H4 (cell line): ENCODE measurements around the gene GRID1. TPM values are rescaled to one million over a fixed set of nuclear protein-coding genes. Genes with fewer than 3 reads are reported as not detected.

ENCODE experiments used
- DNase-seq: peaks from one replicate; pipeline ENCODE4 v3.0.0-alpha.2; 2015; ENCODE audit warnings: low spot score
- total RNA-seq: library from RNA; depleted of rRNA; stranded (reverse); fragments of >200 nt; shearing (Covaris generic); gene quantifications from 2 replicates; pipeline ENCODE4 v1.2.3, GENCODE V29; 2014; rRNA removed

The GRID1 gene
- 1.7 and 2.4 TPM in 2 replicates for total RNA-seq

DNA sequence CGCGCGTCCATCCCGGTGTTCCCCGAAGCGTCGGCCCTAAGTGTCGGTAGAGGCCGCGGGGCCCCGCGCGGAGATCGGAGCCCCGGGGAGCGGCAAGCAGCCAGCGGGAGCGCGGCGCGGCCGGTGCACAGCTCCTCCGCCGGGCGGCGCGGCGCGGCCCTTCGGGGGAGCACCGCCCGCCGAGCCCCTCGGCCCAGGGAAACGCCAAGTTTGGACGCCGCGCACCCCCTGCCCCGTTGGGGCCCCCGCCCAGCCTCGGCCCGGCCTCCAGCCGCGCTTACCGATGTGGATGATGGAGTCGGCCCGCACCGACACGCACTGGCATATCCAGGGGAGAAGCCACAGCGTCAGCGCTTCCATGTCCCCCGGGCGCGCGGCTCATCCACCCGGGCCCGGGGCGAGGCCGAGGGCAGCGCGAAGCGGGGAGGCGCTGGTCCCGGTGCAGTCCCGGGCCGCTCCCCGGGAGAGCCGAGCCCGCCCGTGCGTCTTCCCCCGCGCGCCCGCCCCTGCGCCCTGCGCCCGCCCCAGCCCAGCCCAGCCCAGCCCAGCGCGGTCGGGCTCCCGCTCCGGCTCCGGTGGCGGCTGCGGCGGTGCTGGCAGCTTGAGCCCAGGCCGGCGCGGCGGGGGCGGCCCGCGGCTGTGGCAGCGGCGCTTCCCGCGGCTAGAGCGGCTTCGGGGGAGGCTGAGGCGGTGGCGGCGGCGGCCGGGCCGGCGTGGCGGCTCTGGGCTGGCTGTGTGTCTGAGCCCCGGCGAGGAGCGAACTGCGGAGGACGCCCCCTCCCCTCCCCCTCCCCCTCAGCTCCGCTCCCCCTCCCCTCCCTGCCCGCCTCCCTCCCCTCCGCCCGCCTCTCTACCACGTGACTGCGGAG, at the start of gene GRID1:
Gene GRID1 (minus strand): TSS at position 763 of the 869 bp plus-strand sequence.
- no peak for DNase-seq

DNA sequence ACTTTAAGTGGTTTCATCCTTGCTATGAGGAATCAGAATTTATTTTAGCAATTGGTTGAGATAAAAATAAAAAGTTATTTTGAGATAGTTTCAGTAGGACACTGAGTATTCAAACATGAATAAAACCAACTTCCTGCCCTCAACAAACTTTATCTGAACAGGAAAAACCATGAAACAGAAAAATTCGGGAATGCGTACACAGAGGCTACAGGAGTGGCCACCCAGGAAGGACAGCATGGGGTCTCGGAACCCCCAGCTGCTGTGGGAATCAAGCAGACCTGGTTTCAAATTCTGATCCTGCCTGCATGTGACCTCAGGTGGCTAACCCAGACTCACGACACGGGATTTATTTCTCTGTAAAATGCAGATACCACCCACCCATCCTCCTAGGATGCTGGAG, 49.0 kb upstream of the GRID1 start:
- no peak for DNase-seq

DNA sequence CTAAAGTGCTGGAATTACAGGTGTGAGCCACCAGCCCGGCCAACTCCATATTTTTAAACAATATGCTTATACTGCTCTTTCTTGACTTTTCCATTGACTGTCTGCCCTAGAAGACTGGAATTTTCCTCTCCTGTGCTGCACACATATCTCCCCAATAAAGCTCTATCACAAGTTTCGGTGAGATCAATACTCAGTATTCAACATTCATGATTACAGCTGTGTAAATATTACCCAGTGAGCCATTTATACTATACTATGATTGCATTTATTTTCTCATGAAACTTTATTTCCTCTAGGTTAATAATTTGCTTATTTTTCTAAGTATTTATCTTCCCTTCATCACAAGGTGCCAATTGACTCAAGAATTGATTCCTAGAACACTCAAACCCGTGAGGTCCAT, 48.5 kb upstream of the GRID1 start:
- DNase-seq, result no peak

DNA sequence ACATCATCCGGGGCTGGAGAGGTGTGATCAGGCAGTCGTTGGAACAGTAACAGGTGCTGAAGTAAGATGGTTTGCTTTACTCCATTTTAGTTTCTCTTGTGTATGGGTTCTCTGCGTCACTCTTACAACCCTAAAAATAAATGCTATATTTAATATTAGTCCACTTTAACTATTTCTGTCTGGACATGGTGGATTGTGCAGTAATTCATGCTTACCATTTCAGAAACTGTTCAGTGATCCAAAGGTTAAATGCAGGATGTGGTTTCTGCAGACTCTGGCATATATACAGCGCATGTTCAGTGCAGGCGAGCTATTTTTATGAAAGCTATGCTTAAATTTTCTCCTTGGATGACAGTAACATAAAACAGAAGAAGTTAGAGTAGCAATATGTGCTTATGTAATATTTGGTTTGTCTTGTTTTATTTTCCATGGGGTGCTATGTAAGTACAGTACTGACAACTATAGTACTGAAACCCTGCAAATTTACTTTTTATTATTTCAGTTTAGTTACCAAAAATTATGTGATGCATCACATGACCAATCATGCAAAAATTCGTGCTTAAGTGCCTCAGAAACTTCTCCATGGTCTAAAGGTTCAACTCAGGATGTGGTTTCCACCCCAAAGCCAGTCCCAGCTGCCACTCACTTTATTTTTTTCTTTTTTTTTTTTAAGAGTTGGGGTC, 46.6 kb upstream of the GRID1 start:
- no peak for DNase-seq

DNA sequence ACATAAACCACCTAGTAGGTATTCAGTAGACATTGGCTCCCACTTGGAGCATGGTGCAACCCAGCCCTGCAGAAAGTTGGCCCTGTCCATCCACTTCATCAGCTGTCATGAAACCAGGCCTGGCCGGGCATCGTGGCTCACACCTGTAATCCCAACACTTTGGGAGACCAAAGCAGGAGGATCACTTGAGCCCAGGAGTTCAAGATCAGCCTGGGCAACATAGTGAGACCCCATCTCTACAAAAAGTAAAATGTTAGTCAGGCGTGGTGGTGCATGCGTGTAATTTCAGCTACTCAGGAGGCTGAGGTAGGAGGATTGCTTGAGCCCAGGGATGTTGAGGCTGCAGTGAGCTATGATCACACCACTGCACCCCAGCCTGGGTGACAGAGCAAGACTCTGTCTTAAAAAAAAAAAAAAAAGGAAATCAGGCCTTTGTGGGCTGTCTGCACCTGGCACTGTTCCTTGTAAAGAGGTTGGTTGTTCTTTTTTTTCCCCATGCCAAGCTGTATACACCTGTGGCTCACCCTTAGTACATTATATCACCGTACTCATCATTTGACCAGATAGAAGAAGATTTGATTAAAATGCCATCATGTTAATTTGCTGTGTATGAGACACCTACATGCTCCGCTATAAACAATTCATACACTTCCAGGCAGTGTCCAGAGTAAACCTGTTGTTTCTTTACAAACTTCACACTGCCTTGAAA, 45.4 kb upstream of the GRID1 start:
- no peak for DNase-seq

DNA sequence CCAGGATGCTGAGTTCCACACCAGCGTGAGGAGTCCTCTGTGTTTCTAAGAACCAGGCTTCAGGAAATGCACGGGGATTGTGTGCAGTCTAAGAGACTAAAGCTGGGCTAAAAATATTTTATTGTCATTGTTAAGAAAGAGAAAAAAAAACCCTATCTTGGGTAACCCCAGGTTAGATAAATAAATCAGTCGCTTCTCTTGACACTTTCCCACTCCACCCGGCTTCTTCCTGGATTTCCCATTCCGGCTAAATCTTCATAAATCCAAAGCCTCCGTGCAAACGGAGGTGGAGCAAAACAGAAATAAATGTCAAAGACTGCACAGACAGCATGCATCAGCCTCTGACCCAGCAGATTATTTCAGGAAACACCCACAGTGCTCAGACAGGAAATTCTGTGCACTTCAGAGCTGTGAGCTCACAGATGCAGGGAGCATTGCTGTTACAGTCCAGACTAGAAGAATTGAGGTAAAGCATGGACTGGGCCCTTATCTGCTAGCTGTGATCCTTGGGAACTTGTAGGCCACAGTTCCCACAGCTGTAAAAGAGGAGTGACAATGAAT, 44.8 kb upstream of the GRID1 start:
- no peak for DNase-seq

DNA sequence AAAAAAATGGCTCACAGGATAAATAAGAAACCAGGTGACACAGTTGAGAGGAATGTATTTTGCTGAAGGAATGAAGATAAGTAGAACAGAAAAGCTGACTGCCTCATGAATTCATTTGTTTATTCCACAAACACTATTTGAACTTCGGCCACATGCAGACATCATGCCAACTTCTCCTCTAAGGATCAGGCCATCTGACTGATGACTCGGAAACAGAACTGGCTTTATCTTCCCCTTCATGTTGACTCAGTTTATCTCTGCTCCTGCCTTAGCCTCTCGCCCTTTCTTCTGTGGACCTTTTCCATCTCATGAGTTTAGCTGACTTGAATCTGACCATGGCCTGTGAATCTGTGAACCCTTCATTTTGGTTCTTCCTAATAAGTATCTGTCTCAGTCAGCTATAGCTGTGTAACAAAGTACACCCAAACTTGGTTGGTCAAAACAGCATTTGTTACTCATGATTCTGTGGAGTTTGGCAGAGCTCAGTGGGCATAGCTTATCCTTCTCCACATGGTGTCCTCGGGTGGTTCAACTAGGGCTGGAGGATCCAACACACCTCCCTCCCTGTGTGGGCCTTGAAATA, 44.0 kb upstream of the GRID1 start:
- no peak for DNase-seq

DNA sequence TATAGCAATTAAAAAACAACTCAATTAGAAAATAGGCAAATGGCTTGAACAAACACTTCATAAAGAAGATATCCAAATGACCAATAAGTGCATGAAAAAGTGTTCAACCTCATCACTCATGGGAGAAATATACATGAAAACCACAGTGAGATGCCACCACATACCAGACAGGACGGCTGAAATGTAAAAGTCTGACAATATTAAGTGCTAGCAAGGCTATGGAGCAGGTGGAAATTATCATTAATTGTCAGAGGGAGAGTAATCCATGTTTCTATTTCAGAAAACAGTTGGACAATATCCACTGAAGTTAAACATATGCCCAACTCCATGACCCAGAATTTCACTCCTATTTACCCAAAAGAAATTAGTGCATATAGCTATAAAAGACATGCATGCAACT, 42.6 kb upstream of the GRID1 start:
- DNase-seq, result no peak

DNA sequence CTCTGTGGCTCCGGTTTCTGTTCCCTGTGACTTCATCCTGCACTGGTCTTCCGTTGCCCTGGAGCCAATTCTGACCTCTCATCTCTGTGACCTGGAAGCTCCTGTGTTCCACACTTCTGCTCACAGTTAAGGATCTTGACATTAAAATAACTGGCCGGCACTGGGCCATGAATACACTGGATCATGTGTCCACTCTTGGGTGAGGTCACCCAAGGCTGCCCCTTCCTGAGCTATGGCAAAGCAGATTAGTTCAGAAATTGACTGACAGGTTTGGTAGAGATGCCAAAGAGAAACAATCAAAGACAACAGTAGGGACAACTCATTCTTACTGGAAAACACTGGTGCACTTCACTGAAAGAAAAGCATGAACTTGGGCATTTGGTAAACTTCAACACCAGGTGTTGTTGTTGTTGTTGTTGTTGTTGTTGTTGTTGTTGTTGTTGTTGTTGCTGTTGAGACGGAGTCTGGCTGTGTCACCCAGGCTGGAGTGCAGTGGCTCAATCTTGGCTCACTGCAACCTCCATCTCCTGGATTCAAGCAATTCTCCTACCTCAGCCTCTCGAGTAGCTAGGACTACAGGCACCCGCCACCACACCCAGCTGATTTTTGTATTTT, 36.7 kb upstream of the GRID1 start:
- no peak for DNase-seq

DNA sequence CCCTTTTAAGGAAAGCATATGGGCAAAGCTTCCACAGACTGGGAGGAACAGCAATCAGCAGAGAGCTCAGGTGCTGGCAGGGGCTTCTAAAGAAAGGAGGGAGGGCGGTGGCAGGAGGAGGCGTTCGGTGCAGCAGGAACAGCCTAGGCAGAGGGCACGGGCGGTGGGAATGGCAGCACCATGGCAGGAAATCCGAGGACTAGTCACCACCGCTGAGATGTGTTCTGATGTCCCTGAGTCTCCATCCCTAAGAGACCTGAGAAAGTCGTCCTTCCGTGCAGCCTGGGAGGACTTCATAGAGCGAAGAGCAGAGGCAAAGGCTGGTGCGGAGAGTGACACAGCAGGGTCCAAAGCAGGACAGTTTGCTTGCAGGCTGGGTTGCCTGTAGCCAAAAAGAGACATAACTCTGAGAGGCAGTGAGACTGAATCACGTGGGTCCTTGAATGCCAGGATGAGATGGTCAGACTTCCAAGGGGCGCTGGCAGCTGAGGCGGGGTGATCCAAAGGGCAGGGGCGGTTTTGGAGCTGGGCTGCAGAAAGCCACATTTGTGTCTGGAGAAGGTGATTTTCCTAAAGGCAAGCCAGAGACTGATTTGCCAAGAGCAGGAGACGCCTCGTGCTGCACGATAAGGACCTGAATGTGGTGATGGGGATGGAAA, 35.8 kb upstream of the GRID1 start:
- DNase-seq, result no peak

DNA sequence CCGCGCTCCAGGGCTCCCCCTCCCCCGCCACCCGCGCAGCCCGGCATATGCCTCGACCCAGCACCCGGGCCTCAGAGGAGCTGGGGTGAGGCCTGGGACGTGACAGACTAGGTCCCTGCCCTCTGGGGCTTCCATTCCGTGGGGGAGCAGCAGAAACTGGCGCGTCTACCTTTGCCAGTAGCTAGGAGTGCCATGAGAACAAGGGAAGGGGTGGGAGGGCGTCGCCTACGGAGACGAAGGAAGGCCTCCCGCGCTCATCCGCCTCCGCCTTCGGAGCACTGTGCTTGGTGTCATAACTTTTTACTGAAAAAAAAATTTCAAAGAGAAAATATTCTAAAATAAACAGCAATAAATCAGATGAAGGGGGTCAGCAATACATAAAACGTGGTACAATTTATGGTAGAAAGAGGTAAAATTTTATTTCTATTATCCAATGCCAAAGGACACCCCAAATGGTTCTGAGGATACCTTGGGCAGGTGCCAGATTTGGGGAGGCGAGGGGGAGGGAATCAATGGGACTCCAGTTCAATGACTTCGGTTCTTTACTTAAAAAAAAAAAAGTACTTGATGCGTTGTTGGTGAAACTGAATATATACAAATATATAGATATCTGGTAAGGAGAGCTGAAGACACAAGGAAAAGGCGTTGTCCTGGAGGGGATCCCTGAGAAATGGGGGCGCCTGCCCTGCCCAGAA, 35.1 kb upstream of the GRID1 start:
- DNase-seq, result no peak

DNA sequence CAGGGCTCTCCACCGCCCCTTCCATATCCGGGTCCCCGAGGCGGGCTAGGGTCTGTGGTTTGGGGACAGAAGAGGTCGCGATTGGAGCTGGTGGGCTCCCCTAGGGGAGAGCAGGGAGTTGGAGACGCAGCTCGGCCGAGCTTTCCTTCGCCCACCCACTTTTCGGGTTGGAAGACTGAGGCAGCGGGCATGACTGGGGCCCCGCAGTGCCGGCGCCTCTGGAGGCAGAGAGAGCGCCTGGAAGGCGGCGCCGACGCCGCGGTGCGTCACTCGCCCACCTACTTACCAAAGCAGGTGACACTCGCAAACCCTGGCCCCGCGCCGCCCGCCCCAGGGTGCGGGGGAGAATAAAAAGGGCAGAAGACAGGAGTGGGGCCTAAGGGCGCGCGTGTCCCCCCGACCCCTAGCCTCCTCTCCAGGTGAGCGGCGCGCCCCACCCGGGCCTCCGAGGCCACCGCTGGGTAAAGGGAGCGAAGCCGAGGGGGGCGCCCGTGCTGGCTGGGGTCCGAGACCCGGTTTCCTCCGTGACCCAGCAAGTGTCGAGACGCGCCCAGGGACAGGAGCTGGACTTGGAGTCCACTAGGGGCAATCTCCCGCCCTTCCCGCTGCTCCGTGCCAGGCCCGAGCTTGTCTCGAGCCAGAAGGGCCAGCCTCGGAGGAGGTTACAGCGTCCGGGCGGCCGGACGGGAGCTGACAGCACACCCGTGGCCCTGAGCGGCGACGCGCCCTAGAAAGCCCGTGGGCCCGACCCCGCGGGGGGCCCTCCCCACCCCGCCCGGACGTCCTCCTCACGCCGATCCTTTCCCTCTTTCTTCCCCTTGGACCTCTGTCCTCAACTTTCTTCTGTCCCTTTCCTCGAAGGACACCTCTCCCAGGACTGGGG, 34.4 kb upstream of the GRID1 start:
- no peak for DNase-seq

DNA sequence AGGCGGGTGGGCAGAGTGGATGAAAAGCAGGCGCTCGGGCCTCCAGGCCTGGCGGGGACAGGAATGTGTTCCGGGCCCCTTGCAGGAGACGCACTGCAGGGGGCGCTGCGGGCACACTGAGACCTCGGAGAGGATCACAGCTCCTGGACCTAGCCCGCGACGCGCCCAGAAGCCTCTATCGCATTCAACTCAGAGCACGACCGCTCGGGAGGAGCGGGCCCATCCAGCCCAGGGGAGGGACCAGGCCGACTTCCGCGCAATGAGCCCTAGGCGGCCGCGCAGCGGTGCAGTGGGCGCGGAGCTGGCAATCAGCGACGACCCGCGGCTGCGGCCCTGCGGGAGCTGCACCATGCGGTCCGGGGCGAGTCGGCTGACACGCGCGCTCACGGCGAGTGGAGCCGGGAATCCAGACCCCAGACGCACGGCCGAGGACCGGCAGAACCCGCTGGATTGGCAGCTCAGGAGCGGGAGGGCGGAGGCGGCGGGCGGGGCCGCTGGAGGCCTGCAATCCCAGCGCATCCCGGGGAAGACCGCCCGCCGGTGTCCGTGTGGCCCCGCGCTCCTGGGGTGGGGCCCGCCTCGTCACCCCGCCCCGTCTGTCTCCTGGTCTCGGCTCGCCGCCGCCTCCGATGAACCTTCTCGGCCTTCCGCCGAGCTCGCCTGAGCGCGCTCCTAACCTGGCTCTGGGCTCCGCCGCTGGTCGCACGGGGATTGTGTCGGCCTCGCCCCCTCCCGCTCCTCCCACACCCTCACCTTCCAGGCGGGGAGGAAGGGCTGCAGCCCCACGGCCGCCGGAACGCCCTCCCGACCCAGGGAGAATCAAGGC, 33.5 kb upstream of the GRID1 start:
- peak; percentile 94 for DNase-seq

DNA sequence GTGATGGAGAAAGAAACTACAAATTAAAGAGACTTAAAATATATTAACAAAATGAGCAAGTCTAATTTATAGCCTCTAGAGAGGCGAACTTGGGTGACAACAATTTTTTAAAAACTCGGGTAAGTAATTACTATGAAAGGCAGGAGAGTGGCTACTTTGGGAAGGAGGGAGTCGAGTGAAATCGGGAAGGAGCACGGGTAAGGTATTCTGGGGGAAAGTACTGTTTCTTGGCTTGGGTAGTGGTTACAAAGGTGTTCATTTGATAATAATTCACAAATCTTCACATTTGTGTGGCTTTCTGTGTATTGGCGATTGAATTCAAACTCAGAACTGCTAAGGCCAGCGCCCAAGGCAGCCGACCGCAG, 32.9 kb upstream of the GRID1 start:
- DNase-seq, result no peak

DNA sequence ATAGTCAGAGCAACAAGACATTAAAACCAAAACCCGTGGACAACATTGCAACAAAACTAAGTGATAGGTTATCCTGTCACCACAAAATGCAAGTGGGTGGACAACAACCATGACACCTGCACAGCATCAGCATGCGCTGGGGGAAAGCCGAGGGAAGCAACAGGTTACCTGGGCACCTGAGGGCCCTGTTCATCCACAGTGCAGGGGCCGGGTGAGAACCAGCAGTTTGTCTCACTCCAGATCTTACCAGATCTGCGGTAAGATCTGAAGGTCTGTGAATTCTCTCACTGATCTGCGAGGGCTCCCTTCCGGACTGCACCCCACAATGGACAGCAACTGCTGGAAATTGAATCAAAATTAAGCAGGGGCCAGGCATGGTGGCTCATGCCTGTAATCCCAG, 30.5 kb upstream of the GRID1 start:
- DNase-seq, result no peak

DNA sequence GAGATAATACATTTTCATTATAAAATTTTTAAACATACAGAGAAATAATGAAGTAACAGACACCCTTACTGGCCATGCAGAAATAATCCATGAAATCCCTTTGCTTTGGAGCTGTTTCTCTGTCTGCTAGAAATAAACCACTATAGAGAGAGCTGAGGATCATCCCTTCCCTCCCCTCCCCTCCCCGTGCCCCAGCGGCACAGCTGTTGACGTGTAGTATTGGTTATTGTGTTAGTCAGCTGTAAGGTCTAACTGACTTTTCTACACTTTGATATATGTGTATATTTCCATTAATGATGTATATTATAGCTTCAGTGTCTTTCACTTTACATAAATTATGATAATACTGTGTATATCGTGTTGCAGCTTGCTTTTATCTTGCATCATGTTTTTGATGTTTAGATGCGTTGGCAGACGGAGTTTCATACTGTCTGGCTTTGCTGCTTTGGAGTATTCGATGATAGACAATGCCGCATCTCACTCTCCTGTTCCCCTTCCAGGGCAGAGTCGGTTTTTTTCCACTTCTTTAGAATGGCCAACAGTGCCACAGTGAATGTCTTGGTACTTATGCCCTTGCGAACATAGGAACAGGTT, 27.4 kb upstream of the GRID1 start:
- no peak for DNase-seq

DNA sequence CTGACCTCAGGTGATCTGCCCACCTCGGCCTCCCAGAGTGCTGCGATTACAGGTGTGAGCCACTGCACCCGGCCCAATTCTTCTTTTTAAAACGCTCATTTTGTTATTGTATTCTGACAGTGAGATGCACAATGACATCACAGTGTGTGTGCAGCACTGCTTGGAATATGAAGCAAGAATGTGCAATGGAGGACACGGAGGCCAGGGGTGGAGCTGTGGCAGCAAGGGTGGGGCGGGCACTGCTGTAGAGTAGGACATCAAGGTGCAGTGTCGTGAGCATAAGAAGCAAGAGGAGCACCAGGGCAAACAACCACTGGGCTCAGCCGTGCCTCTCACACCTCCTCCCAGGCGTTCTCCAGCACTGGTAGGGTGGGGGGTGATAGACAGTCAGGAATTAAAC, 26.8 kb upstream of the GRID1 start:
- no peak for DNase-seq

DNA sequence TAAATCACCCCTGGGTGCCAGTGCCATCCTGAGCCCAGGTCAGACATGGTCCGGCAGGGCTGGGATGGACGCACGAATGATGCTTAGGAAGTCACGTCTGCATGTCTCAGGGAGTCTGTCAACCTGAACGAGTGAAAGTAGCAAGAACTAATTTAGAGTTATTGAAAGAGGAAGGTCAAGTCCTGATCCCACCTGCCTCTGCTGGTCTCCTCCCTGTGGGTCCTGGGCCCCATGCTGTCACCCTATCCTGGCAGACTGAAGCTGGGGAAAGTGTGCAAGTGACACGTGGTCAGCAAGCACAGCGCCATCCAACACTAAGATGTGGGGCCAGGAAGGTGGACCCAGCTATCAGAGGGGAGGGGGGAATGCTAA, 26.1 kb upstream of the GRID1 start:
- DNase-seq, result no peak
